H4 (cell line): ENCODE measurements around the gene HIKESHI. TPM values are rescaled to one million over a fixed set of nuclear protein-coding genes. Genes with fewer than 3 reads are reported as not detected.
A peak's percentile ranks its signal among the peaks of the same experiment; 100 is the strongest.

Source experiments
- DNase-seq: peaks from one replicate; pipeline ENCODE4 v3.0.0-alpha.2; 2015; ENCODE audit warnings: low spot score
- total RNA-seq: library from RNA; depleted of rRNA; stranded (reverse); fragments of >200 nt; shearing (Covaris generic); gene quantifications from 2 replicates; pipeline ENCODE4 v1.2.3, GENCODE V29; 2014; rRNA removed

Gene HIKESHI
- total RNA-seq, 1 experiment from 2014 or later, result 111 TPM

GRCh38 chr11:86374586-86374985 is 72.5 kb downstream of the HIKESHI start, which contains the start of gene CCDC81:
Gene CCDC81 (plus strand): TSS chr11:86374887. CDS start chr11:86375164, 277 bp downstream.
- no peak for DNase-seq

- no peak for DNase-seq
These were observed 75.9 kb downstream of the HIKESHI start for GRCh38 chr11:86377972-86378371.

GRCh38 chr11:86380295-86381059 is 78.4 kb downstream of the HIKESHI start:
- no peak for DNase-seq

GRCh38 chr11:86383041-86383955 is 81.3 kb downstream of the HIKESHI start:
- DNase-seq, result no peak

GRCh38 chr11:86386283-86386682 is 84.2 kb downstream of the HIKESHI start:
- DNase-seq, result no peak

- no peak for DNase-seq
These were observed 84.7 kb downstream of the HIKESHI start for GRCh38 chr11:86386746-86387145.

- DNase-seq, result no peak
These were observed 86.2 kb downstream of the HIKESHI start for GRCh38 chr11:86388198-86388597.

GRCh38 chr11:86390487-86390886 is 88.4 kb downstream of the HIKESHI start:
- DNase-seq, result no peak

- DNase-seq, result peak; percentile 13
These were observed 93.1 kb downstream of the HIKESHI start for GRCh38 chr11:86395061-86395551.

Other genes with a start within 250 kb of the HIKESHI start
- gene PICALM, start 233.2 kb upstream of the HIKESHI start, total RNA-seq, result 66.1 and 91.1 TPM in 2 replicates
- 18.1 and 18.6 TPM in 2 replicates for gene EED, start 57.5 kb upstream of the HIKESHI start, total RNA-seq
- gene CCDC81, start 72.6 kb downstream of the HIKESHI start, total RNA-seq, result 0.08 TPM in 1 of 2 replicates, not detected in the other